HCT116 (cell line): ENCODE results near the gene C11orf91. TPM values are rescaled to one million over a fixed set of nuclear protein-coding genes. Genes with fewer than 3 reads are reported as not detected.

Experiments used
- ATAC-seq: fragments of 200-7000 bp; cut with Tn5 transposase; 2 replicates; pipeline ENCODE4 v1.9.1; 2020; ENCODE audit warnings: mild to moderate bottlenecking, moderate library complexity
- BruUV-seq: library from RNA; stranded (reverse); fragments of 400-500 nt; replicated peaks from 2 replicates; lab custom pipeline; 2021; lab: Mats Ljungman, UMichigan
- CTCF ChIA-PET: fragments of 300-600 bp; sonication (Branson Sonifier 250); formaldehyde crosslinking; loops from one replicate; lab custom pipeline; 2021; ENCODE audit warnings: antibody characterized with exemption; lab: Charles Lee
- POLR2A ChIA-PET: fragments of 300-600, 350-600 bp; sonication (Branson Sonifier 250); formaldehyde crosslinking; loops from one replicate; lab custom pipeline; 2021; ENCODE audit warnings: antibody characterized with exemption; lab: Charles Lee
- RAD21 ChIA-PET, 2 experiments: fragments of 300-600 bp; sonication (Branson Sonifier 250); formaldehyde crosslinking; loops; one replicate each; lab custom pipeline; 2023; ENCODE audit warnings: low total read pairs in 2 of 2; ENCODE audit not compliant: uncharacterized antibody in 2 of 2, unreplicated experiment in 2 of 2, low non-redundant PET in 1 of 2; lab: Charles Lee
- DNase-seq: peaks from one replicate; pipeline ENCODE4 v3.0.0-alpha.2; 2010; ENCODE audit warnings: low read depth, low spot score
- H2AFZ ChIP-seq: fragments of 200-600 bp; shearing (Covaris generic), sonication (generic); 2 replicates; pipeline ENCODE4 v1.6.1; 2017; ENCODE audit warnings: low read depth, mixed run types, mixed read lengths, antibody characterized with exemption, low read length; ENCODE audit not compliant: poor library complexity, severe bottlenecking
- H3K27ac ChIP-seq: 2 replicates; pipeline ENCODE4 v1.5.1; 2012; ENCODE audit warnings: low read depth, low read length
- H3K27me3 ChIP-seq: fragments of 200-600 bp; sonication (generic); 2 replicates; pipeline ENCODE4 v1.6.1; 2016; ENCODE audit warnings: mixed run types, low read length, mixed read lengths; ENCODE audit not compliant: insufficient read depth
- H3K36me3 ChIP-seq, 2 experiments: fragments of 200-500 bp in 1 of 2; fragments of 200-600 bp in 1 of 2; sonication (Bioruptor generic) in 1 of 2; sonication (generic) in 1 of 2; 2 replicates each; pipeline versions ENCODE4 v1.5.1 to v1.6.1; 2014 to 2016; ENCODE audit warnings: low read length in 2 of 2, inconsistent platforms in 1 of 2, mixed read lengths in 1 of 2, mixed run types in 1 of 2; ENCODE audit not compliant: insufficient read depth in 2 of 2, control insufficient read depth in 1 of 2
- H3K4me1 ChIP-seq, 2 experiments: fragments of 200-600 bp in 1 of 2; sonication (generic) in 1 of 2; 2 replicates each; pipeline versions ENCODE4 v1.5.1 to v1.6.1; 2012 to 2017; ENCODE audit warnings: low read length in 2 of 2, inconsistent platforms in 1 of 2, mild to moderate bottlenecking in 1 of 2, mixed read lengths in 1 of 2, mixed run types in 1 of 2, moderate library complexity in 1 of 2; ENCODE audit not compliant: insufficient read depth in 2 of 2, control insufficient read depth in 1 of 2
- H3K4me2 ChIP-seq: fragments of 200-600 bp; sonication (generic); 2 replicates; pipeline ENCODE4 v1.6.1; 2017; ENCODE audit warnings: mixed run types, low read length, mixed read lengths
- H3K4me3 ChIP-seq, 2 experiments: fragments of 200-600 bp in 1 of 2; sonication (generic) in 1 of 2; replicated peaks in 1 of 2; 2 replicates each; pipeline ENCODE4 v1.5.1; 2011 to 2016; ENCODE audit warnings: low read length in 2 of 2, control low read depth in 1 of 2, low read depth in 1 of 2, mild to moderate bottlenecking in 1 of 2, mixed read lengths in 1 of 2, mixed run types in 1 of 2
- H3K79me2 ChIP-seq: fragments of 200-600 bp; sonication (generic); 2 replicates; pipeline ENCODE4 v1.6.1; 2017; ENCODE audit warnings: mild to moderate bottlenecking, mixed run types, low read length, moderate library complexity, mixed read lengths; ENCODE audit not compliant: insufficient read depth
- H3K9ac ChIP-seq: fragments of 200-600 bp; sonication (generic); 2 replicates; pipeline ENCODE4 v1.6.1; 2016; ENCODE audit warnings: low read length, mixed read lengths
- H3K9me2 ChIP-seq: fragments of 200-600 bp; sonication (generic), shearing (Covaris generic); 2 replicates; pipeline ENCODE4 v1.6.1; 2017; ENCODE audit warnings: mixed run types, mild to moderate bottlenecking, moderate library complexity; ENCODE audit not compliant: insufficient read depth
- H3K9me3 ChIP-seq, 2 experiments: fragments of 200-500 bp in 1 of 2; fragments of 200-600 bp in 1 of 2; sonication (Bioruptor generic) in 1 of 2; sonication (generic) in 1 of 2; 2 replicates each; pipeline ENCODE4 v1.6.1; 2014 to 2017; ENCODE audit warnings: low read length in 2 of 2, mixed read lengths in 2 of 2, inconsistent platforms in 1 of 2, low read depth in 1 of 2, mild to moderate bottlenecking in 1 of 2, mixed run types in 1 of 2, moderate library complexity in 1 of 2; ENCODE audit not compliant: control insufficient read depth in 1 of 2, insufficient read depth in 1 of 2
- H4K20me1 ChIP-seq: fragments of 200-600 bp; sonication (generic), shearing (Covaris generic); 2 replicates; pipeline ENCODE4 v1.6.1; 2017; ENCODE audit warnings: mixed run types, mild to moderate bottlenecking, moderate library complexity; ENCODE audit not compliant: insufficient read depth
- EGR1 ChIP-seq: IDR thresholded peaks from 2 replicates; pipeline ENCODE4 v1.6.1; 2012; ENCODE audit warnings: low read depth
- EZH2 ChIP-seq: fragments of 200-600 bp; sonication (generic); IDR thresholded peaks from 2 replicates; pipeline ENCODE4 v1.6.1; 2017; ENCODE audit warnings: antibody characterized with exemption, mixed run types
- EZH2phosphoT487 ChIP-seq: fragments of 200-600 bp; IDR thresholded peaks from 2 replicates; pipeline ENCODE4 v1.6.1; 2018; ENCODE audit warnings: antibody characterized with exemption, borderline replicate concordance
- JUND ChIP-seq: IDR thresholded peaks from 2 replicates; pipeline ENCODE4 v1.6.1; 2012
- POLR2A ChIP-seq: IDR thresholded peaks from 2 replicates; pipeline ENCODE4 v1.7.0; 2011; ENCODE audit warnings: borderline replicate concordance; ENCODE audit not compliant: insufficient read depth, insufficient read length; ENCODE audit errors: extremely low read depth
- RAD21 ChIP-seq: IDR thresholded peaks from 2 replicates; pipeline ENCODE4 v1.6.1; 2012; ENCODE audit warnings: low read depth, mild to moderate bottlenecking
- SIN3A ChIP-seq: IDR thresholded peaks from 2 replicates; pipeline ENCODE4 v1.6.1; 2012; ENCODE audit warnings: low read depth
- SP1 ChIP-seq: IDR thresholded peaks from 2 replicates; pipeline ENCODE4 v1.6.1; 2012; ENCODE audit warnings: low read depth
- SRF ChIP-seq: IDR thresholded peaks from 2 replicates; pipeline ENCODE4 v1.6.1; 2012; ENCODE audit warnings: low read depth
- TCF7L2 ChIP-seq: IDR thresholded peaks from 2 replicates; pipeline ENCODE4 v1.7.0; 2011; ENCODE audit warnings: borderline replicate concordance, inconsistent platforms; ENCODE audit not compliant: insufficient read depth, insufficient read length; ENCODE audit errors: extremely low read depth
- ZFX ChIP-seq: fragments of 450-650 bp; IDR thresholded peaks from 2 replicates; pipeline ENCODE4 v1.6.1; 2017
- ZNF274 ChIP-seq: fragments of 200-500 bp; sonication (Bioruptor generic); IDR thresholded peaks from 2 replicates; pipeline ENCODE4 v1.6.1; 2014; ENCODE audit warnings: mild to moderate bottlenecking, low read depth, low read length, inconsistent platforms
- intact Hi-C: fragments of 100-400 bp; cut with micrococcal nuclease; formaldehyde crosslinking; loops from 2 replicates; pipeline ENCODE4 v1.10.0; 2022
- total RNA-seq: library from RNA; stranded (reverse); gene quantifications from one replicate; pipeline ENCODE4 v1.2.1, GENCODE V29; 2021; ENCODE audit not compliant: unreplicated experiment
- TF ChIP-seq, protein P1 (sequence below), 3 experiments: fragments of 200-600 bp in 1 of 3; sonication (generic) in 1 of 3; IDR thresholded peaks in 2 of 3; conservative IDR thresholded peaks in 1 of 3; 2 replicates each; pipeline ENCODE4 v1.5.1; 2012 to 2017; ENCODE audit warnings: low read depth in 2 of 3, low read length in 2 of 3, antibody characterized with exemption in 1 of 3, borderline replicate concordance in 1 of 3, control low read depth in 1 of 3, mild to moderate bottlenecking in 1 of 3, mixed read lengths in 1 of 3, mixed run types in 1 of 3, moderate library complexity in 1 of 3; ENCODE audit not compliant: insufficient read depth in 1 of 3

C11orf91 gene
- total RNA-seq, 1 experiment from 2014 or later = 0.54 TPM

DNA sequence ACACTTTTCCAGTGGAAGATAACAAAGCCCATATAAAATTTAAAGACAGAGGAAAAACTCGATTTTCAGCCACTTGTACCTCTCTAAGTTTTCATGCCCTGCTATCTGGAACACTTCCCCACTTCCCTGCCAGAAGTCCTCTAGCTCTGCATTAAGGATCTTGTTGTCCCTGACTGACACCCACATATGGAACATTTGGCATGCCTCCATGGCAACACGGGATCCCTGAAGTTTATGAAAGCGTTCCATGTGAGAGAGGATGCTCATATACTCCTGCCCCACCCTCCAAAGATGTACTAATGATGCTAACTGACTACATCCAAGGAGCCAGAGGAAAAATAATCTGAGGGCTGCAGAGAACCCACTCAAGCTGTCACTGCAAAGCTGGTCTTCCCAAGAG lies 8.8 kb upstream of the C11orf91 start:
- Histone ChIP-seq H3K4me3 (no peak overlapping the region), H3K36me3 (peaks cover 22 to 45% of the 10 kb centered on the region in 2 experiments), H3K79me2 (peaks cover 12% of the 10 kb centered on the region; the same call in 1 of the 2 replicates), H2AFZ (no peak overlapping the region), H3K9me3 (no peaks in the 10 kb centered on the region), H3K27ac (no peak overlapping the region), H3K9me2 (no peaks in the 10 kb centered on the region), H4K20me1 (no peaks in the 10 kb centered on the region; the same call in 1 of the 2 replicates), H3K27me3 (no peaks in the 10 kb centered on the region), H3K4me2 (no peak overlapping the region), H3K9ac (no peak overlapping the region), H3K4me1 (peaks cover 0 to 16% of the 10 kb centered on the region in 2 experiments; a peak in 2 of 4 replicates)
- DNase-seq = no peak
- intact Hi-C loops = no loop called here
- BruUV-seq = no TSS peak
- no peak for ATAC-seq
- ChIA-PET POLR2A (no interaction called here), RAD21 (no interaction called here), CTCF (interaction anchor here (1.1 to 1.6 kb wide), 2 partner anchors 8 to 33 kb away, joined by 3 to 5 read pairs; no protein-coding TSS in a partner anchor)
- TF ChIP-seq ZNF274 (no peak), SRF (no peak), EZH2phosphoT487 (no peak), POLR2A (no peak), TCF7L2 (no peak), EZH2 (no peak), SP1 (no peak), ZFX (no peak), RAD21 (no peak), EGR1 (no peak), JUND (no peak), SIN3A (no peak)
- TF ChIP-seq, protein P1, sequence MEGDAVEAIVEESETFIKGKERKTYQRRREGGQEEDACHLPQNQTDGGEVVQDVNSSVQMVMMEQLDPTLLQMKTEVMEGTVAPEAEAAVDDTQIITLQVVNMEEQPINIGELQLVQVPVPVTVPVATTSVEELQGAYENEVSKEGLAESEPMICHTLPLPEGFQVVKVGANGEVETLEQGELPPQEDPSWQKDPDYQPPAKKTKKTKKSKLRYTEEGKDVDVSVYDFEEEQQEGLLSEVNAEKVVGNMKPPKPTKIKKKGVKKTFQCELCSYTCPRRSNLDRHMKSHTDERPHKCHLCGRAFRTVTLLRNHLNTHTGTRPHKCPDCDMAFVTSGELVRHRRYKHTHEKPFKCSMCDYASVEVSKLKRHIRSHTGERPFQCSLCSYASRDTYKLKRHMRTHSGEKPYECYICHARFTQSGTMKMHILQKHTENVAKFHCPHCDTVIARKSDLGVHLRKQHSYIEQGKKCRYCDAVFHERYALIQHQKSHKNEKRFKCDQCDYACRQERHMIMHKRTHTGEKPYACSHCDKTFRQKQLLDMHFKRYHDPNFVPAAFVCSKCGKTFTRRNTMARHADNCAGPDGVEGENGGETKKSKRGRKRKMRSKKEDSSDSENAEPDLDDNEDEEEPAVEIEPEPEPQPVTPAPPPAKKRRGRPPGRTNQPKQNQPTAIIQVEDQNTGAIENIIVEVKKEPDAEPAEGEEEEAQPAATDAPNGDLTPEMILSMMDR (IDR thresholded peaks at IDR 0.05 in 2 of 3, conservative IDR thresholded peaks at IDR 0.05 in 1 of 3; ENCODE audit: borderline replicate concordance in 1 of 3, insufficient read depth in 1 of 3, low read depth in 2 of 3, low read length in 2 of 3) = no peak
